ENCODE data around the gene PCNP.

PCNP gene

DNA sequence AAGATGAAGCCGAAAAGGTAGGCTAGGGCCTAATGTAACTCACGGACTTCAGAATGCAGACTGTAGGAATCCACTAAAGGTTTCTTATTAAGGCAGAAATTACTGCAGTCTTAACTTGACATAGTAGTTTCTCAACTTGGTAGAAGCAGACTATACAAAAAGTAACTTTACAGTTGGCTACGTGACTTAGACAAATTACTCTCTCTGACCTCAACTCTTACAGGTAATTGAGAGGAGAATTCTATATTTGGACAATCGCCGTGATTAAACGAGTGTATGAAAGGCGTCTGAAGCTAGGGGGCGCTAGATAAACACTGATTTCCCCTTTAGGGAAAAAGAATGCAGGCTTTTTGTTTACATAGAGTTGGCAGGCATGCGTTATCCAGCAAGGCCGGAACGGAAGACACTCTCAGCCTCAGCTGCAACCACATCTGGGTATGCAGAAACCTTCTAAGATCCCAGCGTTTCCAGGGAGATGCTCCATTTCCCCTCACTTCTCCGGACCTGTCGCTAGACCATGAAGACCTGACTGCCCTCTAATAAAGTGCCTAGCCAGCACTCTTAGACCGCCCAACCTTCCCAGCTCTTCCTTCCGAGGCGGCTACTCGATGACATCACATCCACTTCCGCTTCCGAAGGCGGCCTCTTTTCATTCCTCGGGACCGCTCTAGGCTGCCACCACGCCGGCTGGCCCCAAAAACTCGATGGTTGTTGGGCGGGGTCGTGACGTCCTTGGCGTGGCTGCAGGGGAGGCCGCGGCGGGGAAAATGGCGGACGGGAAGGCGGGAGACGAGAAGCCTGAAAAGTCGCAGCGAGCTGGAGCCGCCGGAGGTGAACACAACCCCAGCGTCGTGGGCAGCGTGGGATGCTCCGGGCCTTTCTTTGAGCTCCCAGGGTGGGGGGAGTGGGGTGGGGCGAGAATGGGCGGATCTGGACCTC lies at the start of gene PCNP:
PCNP (plus strand) TSS at position 732 of the 939 bp plus-strand sequence; CDS start at position 768, 36 bp downstream.
- Histone ChIP-seq H3K27me3 (ENCODE audit: low read length) (no peaks in the 10 kb centered on the region), H3K9ac (ENCODE audit: low read length) (peak within 1 kb of the TSS; percentile 84), H3K79me2 (ENCODE audit: insufficient read depth, low read length) (peaks cover 42% of the 10 kb centered on the region), H3K36me3 (ENCODE audit: low read length) (peaks cover 2% of the 10 kb centered on the region; the same call in 1 of the 2 replicates), H3K9me2 (replicated peaks; ENCODE audit: insufficient read depth, low read length) (no peaks in the 10 kb centered on the region), H3K27ac (ENCODE audit: low read depth, low read length) (peak within 1 kb of the TSS; percentile 67), H2AFZ (ENCODE audit: low read depth, low read length, severe bottlenecking) (peak within 1 kb of the TSS; percentile 82), H3K4me3 (ENCODE audit: insufficient read depth, low read length, poor library complexity, severe bottlenecking) (peak within 1 kb of the TSS; percentile 80), H3K9me3 (ENCODE audit: insufficient read depth, low read length) (no peaks in the 10 kb centered on the region), H3K4me2 (ENCODE audit: low read depth, low read length, poor library complexity, severe bottlenecking) (peak within 1 kb of the TSS; percentile 97), H4K20me1 (ENCODE audit: low read depth, low read length) (0 out of 2 replicates have a peak, but pooled peaks cover 7% of the 10 kb centered on the region), H3F3A (ENCODE audit: insufficient read depth) (peaks cover 5% of the 10 kb centered on the region; the same call in 1 of the 2 replicates)
- no peak for TF ChIP-seq EZH2phosphoT487 (conservative IDR thresholded peaks at IDR 0.05; ENCODE audit: low read length)
- TF ChIP-seq, protein P1, sequence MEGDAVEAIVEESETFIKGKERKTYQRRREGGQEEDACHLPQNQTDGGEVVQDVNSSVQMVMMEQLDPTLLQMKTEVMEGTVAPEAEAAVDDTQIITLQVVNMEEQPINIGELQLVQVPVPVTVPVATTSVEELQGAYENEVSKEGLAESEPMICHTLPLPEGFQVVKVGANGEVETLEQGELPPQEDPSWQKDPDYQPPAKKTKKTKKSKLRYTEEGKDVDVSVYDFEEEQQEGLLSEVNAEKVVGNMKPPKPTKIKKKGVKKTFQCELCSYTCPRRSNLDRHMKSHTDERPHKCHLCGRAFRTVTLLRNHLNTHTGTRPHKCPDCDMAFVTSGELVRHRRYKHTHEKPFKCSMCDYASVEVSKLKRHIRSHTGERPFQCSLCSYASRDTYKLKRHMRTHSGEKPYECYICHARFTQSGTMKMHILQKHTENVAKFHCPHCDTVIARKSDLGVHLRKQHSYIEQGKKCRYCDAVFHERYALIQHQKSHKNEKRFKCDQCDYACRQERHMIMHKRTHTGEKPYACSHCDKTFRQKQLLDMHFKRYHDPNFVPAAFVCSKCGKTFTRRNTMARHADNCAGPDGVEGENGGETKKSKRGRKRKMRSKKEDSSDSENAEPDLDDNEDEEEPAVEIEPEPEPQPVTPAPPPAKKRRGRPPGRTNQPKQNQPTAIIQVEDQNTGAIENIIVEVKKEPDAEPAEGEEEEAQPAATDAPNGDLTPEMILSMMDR (IDR thresholded peaks at IDR 0.05; ENCODE audit: insufficient read depth, low read length, poor library complexity, severe bottlenecking), result peak; percentile 89

DNA sequence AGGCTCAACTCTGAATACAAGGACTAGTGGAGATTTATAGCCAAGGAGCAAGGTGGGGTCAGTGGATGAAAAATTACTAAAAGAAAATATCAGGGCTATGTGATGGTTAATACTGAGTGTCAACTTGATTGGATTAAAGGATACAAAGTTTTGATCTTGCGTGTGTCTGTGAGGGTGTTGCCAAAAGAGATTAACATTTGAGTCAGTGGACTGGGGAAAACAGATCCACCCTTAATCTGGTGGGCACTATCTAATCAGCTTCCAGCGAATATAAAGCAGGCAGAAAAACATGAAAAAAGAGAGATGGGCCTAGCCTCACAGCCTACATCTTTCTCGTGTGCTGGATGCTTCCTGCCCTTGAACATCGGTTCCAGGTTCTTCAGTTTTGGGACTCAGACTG lies 46.5 kb upstream of the PCNP start:
- no peaks in the 10 kb centered on the region for H3K9me2 ChIP-seq (replicated peaks; ENCODE audit: insufficient read depth, low read length)
- no peaks in the 10 kb centered on the region for H3K27me3 ChIP-seq (ENCODE audit: low read length)
- H3F3A ChIP-seq (ENCODE audit: insufficient read depth), result no peaks in the 10 kb centered on the region
- H3K4me2 ChIP-seq (ENCODE audit: low read depth, low read length, poor library complexity, severe bottlenecking), result no peak overlapping the region
- no peak for TF ChIP-seq EZH2phosphoT487 (conservative IDR thresholded peaks at IDR 0.05; ENCODE audit: low read length)
- TF ChIP-seq, protein P1 (IDR thresholded peaks at IDR 0.05; ENCODE audit: insufficient read depth, low read length, poor library complexity, severe bottlenecking), result no peak
- no peaks in the 10 kb centered on the region for H3K79me2 ChIP-seq (ENCODE audit: insufficient read depth, low read length)
- H3K9ac ChIP-seq (ENCODE audit: low read length), result no peak overlapping the region
- H2AFZ ChIP-seq (ENCODE audit: low read depth, low read length, severe bottlenecking), result no peak overlapping the region
- H3K4me3 ChIP-seq (ENCODE audit: insufficient read depth, low read length, poor library complexity, severe bottlenecking), result no peak overlapping the region
- H4K20me1 ChIP-seq (ENCODE audit: low read depth, low read length), result no peaks in the 10 kb centered on the region
- no peaks in the 10 kb centered on the region for H3K36me3 ChIP-seq (ENCODE audit: low read length)
- no peaks in the 10 kb centered on the region for H3K9me3 ChIP-seq (ENCODE audit: insufficient read depth, low read length)
- H3K27ac ChIP-seq (ENCODE audit: low read depth, low read length), result no peak overlapping the region

DNA sequence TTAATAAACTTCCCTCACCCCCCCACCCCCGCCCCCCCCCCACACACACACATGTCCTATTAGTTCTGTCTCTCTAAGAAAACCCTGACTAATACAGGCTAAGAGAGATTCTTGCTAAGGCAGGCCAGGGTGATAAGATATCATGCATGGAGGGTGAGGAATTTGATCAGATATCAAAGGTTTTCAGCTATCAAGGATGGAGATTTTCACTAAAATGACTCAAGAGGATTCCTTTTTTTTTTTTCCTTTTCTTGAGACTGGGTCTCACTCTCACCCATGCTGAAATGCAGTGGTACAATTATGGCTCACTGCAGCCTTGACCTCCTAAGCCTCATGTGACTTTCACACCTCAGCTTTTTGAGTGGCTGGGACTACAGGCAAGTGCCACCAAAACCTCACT lies 46.1 kb upstream of the PCNP start:
- H3K36me3 ChIP-seq (ENCODE audit: low read length), result no peaks in the 10 kb centered on the region
- no peak overlapping the region for H2AFZ ChIP-seq (ENCODE audit: low read depth, low read length, severe bottlenecking)
- no peaks in the 10 kb centered on the region for H3K9me2 ChIP-seq (replicated peaks; ENCODE audit: insufficient read depth, low read length)
- no peak overlapping the region for H3K4me2 ChIP-seq (ENCODE audit: low read depth, low read length, poor library complexity, severe bottlenecking)
- H3K9ac ChIP-seq (ENCODE audit: low read length), result no peak overlapping the region
- no peaks in the 10 kb centered on the region for H3K27me3 ChIP-seq (ENCODE audit: low read length)
- H3K27ac ChIP-seq (ENCODE audit: low read depth, low read length), result no peak overlapping the region
- H3K9me3 ChIP-seq (ENCODE audit: insufficient read depth, low read length), result no peaks in the 10 kb centered on the region
- no peak overlapping the region for H3K4me3 ChIP-seq (ENCODE audit: insufficient read depth, low read length, poor library complexity, severe bottlenecking)
- no peaks in the 10 kb centered on the region for H3F3A ChIP-seq (ENCODE audit: insufficient read depth)
- H4K20me1 ChIP-seq (ENCODE audit: low read depth, low read length), result no peaks in the 10 kb centered on the region
- TF ChIP-seq, protein P1 (IDR thresholded peaks at IDR 0.05; ENCODE audit: insufficient read depth, low read length, poor library complexity, severe bottlenecking), result no peak
- no peak for TF ChIP-seq EZH2phosphoT487 (conservative IDR thresholded peaks at IDR 0.05; ENCODE audit: low read length)
- no peaks in the 10 kb centered on the region for H3K79me2 ChIP-seq (ENCODE audit: insufficient read depth, low read length)
